Measurements from ENCODE around the gene INHA.

Gene INHA

DNA sequence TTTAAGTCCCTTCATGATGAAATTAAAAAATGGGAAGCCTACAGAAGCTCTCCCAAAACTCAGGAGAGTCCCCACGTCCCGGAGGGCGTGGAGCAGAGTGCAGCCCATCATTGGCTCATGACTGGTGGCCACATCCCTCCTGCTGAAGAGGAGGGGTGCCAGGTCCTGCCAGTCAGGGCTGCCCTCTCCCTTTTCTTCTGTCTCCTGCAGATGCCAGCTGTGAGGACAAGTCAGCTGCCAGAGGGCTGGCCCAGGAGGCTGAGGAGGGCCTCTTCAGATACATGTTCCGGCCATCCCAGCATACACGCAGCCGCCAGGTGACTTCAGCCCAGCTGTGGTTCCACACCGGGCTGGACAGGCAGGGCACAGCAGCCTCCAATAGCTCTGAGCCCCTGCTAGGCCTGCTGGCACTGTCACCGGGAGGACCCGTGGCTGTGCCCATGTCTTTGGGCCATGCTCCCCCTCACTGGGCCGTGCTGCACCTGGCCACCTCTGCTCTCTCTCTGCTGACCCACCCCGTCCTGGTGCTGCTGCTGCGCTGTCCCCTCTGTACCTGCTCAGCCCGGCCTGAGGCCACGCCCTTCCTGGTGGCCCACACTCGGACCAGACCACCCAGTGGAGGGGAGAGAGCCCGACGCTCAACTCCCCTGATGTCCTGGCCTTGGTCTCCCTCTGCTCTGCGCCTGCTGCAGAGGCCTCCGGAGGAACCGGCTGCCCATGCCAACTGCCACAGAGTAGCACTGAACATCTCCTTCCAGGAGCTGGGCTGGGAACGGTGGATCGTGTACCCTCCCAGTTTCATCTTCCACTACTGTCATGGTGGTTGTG is 2.6 kb downstream of the INHA start:
- no peak for DNase-seq (ENCODE audit: low read depth)

DNA sequence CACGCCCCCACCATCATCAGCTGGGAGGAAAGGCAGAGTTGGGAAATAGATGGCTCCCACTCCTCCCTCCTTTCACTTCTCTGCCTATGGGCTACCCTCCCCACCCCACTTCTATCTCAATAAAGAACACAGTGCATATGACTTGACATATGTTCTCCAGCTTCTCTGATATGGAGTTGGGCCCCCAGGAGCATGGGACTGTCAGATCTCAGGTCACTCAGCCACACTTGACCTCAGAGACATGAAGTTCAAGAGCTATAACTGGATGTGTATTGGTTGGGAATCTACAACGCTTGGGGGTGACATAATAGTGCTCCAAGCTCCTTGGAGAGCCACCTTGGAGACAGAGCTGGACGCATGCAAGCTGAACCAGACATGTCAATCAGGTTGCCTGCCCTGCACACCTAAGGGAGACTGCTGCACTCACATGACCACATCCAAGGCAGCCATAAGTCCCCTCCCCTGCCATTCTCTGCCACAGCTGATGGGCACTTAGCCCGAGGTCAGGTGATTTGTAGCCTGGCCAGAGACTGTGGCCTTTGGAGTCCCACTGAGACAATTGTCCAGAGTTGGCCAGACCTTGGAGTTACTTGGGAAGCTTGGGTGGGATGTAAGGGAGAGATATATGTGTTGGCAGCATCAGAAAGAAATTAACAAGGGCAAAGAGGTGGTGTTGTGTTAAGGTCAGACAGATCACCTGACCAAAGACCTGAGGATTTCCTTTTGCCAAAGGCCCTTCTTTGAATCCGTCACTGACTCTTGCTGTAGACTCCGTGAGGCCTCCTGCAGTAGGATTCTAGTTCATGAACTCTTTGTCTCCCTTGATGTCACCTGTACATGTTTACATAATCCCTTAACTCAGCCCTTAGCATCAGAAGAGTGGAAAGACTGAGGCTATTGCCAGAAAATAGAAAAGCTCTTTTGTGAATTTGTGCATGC is 3.7 kb downstream of the INHA start:
- DNase-seq (ENCODE audit: low read depth) = no peak

DNA sequence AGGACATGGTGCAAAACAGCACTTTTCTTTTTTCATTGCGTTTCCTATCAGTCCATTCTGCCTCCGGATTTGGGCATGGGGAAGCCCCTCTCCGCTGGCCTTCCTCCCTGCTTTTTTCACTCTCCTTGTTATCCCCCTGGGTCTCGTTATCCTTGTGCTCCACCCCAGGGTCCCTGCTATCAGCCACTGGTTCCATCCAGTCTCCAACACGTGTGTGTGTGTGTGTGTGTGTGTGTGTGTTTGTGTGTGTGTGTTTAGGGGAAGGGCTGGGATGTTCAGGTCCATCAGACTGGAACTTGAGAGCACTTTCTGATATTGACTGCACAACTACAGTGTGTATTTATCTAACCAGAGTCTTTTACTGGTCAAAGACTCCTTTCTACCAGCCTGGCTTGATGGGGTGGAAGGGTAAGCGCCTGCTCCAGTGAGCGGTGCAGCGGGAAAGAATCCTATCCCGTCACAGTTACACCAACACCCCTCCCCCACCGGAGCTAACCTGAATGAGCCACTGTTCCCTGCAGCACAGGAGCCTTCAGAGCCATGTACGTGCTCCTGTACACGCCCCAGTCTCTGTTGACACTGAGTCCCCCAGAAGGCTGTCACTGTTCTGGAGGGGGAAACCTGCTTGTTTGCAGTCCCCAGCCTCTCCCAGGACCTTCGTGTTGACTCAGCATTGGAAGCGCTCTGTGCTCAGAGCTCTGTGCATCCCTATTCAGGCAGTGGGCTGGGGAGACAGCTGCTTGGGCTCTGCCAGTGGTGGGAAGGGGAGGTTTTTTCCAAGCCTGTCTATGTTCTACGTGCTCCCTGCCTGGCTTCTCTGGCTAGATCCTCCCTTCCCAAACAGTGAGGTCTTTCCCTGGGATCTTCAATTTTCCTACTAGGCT is 4.6 kb downstream of the INHA start:
- no peak for DNase-seq (ENCODE audit: low read depth)

DNA sequence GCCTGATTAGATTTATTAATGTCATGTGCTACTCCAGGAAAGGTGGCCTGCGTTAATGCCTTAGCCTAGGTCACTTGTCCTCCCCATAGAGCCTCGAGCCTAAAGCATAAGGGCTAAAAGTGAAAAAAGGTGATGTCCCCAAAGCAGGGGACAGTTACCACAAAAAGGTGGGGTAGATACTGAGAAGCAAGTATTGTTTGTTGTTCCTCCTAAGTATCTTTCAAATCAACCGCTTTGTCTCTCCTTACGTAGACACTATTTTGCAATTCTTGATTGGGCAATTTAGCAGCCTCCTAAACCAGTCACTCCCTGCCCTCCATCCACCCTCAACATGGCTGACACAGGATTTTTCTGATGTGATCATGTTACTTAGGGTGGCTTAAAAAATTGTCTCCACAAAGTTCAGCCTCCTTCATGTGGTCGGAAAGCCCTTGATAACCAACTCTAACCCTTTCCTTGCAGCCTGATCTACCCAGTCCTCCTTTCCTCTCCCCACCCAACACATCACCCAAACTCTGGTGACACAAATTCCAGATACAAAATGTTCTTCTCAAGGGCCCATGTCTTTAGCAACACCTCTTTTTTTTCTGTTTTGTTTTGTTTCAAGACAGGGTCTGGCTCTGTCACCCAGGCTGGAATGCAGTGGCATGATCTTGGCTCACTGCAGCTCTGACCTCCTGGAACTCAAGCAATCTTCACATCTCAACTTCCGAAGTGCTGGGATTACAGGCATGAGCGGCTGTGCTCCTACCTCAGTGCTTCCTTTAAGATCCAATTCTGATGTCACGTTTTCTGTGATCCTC is 6.9 kb downstream of the INHA start:
- no peak for DNase-seq (ENCODE audit: low read depth)

DNA sequence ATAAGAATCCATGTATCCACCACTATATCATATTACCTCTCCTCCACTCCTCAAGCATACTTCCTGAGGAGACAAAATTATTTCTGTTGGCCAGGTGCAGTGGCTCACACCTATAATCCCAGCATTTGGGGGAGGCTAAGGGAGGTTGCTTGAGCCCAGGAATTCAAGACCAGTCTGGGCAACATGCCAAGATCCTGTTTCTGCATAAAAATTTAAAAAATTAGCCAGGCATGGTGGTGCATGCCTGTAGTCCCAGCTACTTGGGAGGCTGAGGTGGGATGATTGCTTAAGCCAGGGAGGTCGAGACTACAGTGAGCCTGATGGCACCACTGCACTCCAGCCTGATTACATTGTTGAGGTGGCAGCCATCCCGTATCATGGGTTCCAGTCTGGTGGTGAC is 9.2 kb downstream of the INHA start:
- no peak for DNase-seq (ENCODE audit: low read depth)

DNA sequence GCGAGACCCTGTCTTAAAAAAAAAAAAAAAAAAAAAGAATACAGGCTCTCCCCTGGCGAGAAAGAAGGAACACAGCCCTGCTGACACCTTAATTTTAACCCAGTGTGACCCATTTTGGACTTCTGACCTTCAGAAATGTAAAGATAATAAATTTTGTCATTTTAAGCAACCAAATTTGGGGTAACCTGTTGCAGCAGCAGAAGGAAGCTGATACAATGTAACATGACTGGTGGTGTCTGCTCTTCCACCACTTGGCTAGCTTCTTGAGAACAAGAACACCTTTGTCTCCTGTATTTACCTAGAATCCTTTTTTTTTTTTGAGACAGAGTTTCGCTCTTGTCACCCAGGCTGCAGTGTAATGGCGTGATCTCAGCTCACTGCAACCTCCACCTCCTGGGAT is 19.0 kb downstream of the INHA start:
- no peak for DNase-seq (ENCODE audit: low read depth)

DNA sequence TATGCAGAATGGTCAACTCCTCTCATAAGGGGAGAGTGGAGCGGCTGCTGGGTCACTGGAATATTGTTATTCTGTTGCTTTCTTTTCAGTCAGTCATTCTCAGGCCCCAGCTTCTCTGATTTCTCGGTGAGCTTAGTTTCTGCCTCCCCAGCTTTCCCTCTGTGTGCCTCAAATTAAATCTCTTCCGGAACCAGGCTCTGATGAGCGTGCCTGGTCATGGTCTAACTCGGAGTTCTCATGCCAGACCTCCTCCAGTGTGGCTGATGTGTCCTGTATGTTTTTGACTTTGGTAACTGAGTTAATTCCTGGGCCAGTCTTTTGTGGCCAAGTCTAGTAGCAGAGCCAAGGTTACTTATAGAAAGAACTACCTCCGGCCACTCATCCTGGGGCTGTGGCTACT is 20.6 kb downstream of the INHA start:
- no peak for DNase-seq (ENCODE audit: low read depth)

DNA sequence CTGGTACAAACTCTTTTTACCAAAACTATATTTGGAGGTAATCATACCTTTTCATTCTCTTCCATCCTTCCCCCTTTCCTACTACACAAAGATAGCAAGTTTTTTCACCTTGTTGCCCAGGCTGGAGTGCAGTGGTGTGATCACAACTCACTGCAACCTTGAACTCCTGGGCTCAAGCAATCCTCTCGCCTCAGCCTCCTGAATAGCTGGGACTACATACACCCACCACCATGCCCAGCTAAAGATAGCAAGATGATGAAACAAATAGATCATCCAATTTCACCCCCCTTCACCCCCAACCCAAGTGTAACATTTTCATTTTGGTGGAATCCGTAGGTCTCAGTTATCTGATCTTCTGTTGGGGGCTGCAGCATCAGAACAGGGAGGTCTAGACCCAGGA is 21.0 kb downstream of the INHA start:
- DNase-seq (ENCODE audit: low read depth) = no peak

DNA sequence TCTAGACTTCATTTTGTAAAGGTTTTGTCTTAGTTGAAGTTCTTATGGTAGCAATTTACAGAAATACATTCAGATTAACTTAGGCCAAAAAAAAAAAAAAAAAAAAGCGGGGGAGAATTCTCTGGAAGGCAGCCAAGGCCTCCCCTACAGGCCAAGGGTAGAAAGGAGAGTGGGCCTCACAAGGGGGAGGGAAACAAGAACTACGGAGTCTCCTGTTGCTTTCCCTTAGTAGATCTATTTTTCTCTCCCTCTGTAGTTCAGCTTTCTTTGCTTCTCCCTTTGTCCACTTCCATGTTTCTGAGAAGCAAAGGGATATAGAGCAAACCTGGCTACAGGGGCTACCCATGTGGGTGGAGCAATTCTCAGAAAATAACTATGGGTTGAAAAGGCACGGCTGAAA is 23.1 kb downstream of the INHA start:
- DNase-seq (ENCODE audit: low read depth) = no peak

DNA sequence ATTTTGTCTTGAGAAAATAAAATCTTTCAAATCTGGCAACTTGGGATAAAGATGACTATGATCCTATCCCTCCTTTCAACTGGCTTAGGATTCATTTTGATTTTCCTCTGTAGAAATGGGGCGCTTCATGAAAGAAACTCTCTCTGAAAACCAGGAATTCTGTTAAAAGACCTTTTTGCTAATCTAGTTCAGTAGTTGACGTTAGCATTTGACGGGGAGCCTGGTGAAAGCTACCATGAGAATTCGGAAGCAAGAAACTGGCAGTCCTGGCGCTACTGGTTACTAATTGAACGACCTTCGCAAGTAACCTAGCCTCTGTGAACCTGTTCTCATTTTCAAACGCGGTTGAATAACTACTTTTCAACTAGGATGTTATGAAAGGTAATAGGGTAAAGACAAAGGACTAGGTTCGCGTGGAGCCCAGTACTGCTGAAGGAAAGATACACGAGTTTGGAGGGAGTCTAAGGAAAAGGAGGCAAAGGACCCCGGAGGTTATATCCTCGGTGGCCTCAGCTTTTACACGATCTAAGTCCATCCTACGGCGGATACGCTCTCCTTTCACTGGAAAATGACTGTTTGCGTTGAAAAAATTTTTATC is 24.9 kb downstream of the INHA start:
- DNase-seq (ENCODE audit: low read depth) = no peak

DNA sequence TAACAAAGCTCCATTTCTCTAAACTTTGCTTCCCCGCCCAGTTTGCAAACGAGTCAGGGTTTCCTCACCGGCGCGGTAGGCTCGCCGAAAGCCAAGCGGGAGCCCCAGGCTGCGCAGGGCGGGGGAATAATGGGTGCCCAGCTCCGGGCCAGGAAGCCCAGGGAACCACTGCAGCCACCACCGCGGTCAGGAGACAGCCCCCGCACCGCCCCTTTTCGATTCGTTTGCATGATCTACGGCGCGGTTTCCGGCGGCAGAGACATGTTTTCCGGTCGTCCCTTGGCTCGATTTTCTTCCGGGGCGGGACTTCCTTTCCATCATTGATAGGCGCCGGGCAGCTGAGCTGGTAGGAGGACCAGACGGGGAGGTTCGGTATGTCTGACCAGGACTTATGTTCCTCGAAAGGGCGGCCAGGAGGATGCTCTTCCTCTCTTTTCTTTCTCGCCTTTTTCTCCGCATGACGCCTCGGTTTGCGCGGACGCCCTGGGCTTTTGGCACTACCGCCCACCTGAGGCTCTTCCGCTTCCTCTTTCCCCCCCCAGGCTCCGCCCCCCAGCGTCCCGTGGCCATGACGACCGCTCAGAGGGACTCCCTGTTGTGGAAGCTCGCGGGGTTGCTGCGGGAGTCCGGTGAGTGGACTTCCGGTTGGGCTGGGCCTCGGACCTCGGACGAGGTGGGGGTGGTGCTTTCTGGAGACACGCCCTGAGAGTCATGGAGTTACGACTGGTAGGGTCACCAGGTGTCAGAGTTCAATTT is 25.6 kb downstream of the INHA start, which contains the start of gene STK11IP:
TSS of gene STK11IP (plus strand) at position 306 of the 756 bp plus-strand sequence. CDS start at position 569, 263 bp downstream.
- peak; percentile 93 for DNase-seq (ENCODE audit: low read depth)

DNA sequence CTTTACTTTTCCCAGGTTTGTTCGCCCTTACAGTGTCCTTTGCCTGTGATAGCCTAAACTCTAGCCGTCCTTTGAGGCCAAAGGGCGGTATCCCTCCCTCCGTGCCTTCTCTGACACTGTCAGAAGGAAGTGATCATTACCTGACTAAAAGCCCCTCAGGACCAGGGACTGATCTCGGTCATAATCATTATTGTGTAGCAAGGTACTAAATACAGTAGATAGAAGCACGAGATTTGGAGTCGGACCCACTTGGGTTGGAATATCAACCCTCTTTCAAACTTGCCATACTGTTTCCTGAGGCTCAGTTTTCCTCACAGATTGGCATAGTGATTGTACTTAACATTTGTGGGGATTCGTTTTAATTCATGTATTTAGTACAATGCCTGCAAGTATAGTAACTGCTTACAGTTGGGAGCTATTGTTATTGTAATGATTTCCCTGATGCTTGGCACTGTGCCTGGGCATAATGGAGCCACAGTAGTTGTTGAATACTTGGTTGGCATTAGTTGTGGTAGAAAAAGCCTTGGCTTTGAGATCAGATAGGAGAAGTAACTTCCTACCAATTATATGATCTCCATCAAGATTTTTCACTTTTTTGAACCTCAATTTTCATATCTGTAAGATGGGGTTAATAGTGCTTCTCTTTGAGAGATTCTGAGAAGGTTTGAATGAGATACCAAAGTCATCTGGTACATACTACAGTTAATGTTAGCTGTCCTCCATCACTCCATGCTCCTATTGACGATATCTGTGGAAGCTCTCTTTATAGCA is 26.4 kb downstream of the INHA start:
- DNase-seq (ENCODE audit: low read depth) = no peak

DNA sequence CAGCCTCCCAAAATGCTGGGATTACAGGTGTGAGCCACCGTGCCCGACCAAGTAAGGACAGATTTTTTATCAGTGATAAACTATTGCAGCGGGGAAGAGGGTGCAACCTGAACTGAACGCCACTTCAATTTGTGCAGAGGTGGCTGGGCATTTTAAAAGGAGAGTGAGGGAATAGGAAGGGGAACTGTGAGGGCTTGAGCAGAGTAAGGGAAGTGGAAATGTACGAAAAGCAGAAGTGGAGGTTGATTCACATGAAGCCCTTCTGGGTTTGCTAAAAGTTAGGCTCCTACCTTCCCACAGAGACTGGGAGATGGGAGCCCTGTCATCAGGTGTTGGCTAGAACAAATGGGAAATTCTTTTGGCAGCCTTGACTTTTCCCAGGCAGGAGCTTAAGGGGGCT is 31.7 kb downstream of the INHA start:
- DNase-seq (ENCODE audit: low read depth) = no peak

DNA sequence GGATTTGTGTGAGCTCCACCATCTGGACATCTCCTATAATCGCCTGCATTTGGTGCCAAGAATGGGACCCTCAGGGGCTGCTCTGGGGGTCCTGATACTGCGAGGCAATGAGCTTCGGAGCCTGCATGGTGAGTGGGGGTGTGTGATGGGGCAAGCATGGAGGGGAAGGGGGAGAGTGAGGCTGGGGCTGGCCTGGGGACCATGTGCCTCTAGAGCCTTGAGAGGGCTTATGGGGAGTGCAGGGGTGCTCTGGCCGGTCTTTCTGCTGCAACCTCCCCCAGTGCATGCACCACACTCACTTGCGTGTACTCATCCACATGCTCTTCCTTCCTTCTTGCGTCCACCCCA is 33.5 kb downstream of the INHA start:
- no peak for DNase-seq (ENCODE audit: low read depth)

DNA sequence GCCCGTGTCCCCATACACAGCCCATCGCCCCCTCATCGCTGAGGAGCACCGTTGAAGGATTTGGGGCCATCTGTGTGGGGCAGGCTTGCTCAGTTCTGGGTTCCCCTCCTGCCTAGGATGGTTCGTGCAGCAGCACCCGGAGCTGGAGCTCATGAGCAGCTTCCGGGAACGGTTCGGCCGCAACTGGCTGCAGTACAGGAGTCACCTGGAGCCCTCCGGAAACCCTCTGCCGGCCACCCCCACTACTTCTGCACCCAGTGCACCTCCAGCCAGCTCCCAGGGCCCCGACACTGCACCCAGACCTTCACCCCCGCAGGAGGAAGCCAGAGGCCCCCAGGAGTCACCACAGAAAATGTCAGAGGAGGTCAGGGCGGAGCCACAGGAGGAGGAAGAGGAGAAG is 35.8 kb downstream of the INHA start:
- DNase-seq (ENCODE audit: low read depth) = no peak

DNA sequence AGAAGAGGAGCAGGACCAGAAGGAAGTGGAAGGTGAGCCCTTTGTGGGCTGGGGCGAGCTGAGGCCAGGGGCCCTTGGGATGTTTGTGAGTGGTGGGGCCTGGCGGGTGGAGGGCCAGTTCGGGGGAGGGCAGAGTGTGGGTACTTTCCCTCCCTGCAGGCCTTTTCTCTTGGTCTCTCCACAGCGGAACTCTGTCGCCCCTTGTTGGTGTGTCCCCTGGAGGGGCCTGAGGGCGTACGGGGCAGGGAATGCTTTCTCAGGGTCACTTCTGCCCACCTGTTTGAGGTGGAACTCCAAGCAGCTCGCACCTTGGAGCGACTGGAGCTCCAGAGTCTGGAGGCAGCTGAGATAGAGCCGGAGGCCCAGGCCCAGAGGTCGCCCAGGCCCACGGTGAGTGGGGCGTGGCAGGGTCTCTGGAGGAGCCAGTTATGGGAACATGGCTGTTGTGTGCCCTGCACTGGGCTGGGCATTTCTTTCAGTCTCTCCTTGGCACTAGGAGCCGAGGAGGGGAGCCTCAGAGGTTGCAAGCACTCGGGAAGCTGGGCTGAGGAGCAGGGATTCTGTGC is 36.4 kb downstream of the INHA start:
- no peak for DNase-seq (ENCODE audit: low read depth)

DNA sequence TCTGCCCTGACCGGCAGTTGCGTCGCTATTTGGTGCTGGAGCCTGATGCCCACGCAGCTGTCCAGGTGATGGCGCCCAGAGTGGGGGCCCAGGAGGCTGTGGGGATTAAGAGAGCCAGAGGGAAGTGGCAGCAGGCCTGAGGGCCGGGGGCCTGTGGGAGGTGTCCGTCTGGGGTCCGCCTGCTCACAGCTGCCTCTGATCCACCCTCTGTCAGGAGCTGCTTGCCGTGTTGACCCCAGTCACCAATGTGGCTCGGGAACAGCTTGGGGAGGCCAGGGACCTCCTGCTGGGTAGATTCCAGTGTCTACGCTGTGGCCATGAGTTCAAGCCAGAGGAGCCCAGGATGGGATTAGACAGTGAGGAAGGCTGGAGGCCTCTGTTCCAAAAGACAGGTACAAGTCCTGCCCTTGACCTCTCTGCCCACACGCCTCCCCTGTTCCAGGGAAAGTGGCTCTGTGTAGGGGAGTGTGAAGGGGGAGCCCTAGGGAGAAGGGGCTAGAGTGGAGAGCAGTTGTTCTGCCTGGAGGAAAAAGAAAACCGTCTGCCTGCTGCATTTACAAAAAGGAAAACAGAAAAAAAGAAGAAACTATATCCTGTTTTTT is 37.1 kb downstream of the INHA start:
- no peak for DNase-seq (ENCODE audit: low read depth)

DNA sequence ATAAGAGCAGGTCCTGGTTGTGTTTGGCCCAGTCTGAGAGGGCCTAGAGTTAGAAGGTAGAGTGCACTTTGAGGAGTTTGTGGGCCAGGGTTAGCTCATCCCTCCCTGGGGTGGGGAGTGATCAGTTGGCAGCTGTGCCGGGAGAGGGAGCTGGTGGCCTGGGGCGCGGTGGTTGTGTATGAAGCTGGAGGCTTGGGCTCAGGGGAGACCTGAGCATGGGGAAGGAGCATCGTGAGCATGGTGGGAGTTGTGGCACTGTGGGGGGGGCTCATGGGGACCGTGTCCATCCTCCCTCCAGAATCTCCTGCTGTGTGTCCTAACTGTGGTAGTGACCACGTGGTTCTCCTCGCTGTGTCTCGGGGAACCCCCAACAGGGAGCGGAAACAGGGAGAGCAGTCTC is 39.2 kb downstream of the INHA start:
- DNase-seq (ENCODE audit: low read depth) = no peak

All from HS-5 (cell line).